Measurements from ENCODE around the gene CAB39L. TPM values are rescaled to one million over a fixed set of nuclear protein-coding genes. Genes with fewer than 3 reads are reported as not detected.

CAB39L gene
- total and polyA plus RNA-seq, 2 of the 4 experiments (the other 2 are of a cell fraction): 8.5 to 16.7 TPM

DNA sequence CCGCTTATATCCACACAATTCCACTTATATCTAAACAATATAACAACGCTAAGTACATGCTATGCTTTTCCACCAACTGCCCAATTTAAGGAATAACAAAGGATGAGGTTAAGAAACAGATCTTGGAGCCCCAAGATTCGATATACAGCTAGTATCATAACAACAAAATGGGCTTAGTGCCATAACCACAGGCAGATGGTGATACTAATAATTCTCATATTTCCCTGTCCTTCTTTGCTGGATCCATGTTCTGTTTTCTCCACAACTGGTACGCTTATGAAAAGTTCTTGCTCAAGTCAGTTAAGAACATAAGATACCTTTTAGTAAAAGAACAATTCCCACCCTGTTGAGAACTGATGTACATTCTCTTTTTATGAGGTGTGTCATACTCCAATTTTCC is 33.9 kb downstream of the CAB39L start:
- Histone ChIP-seq H2AFZ (replicated peaks; ENCODE audit: low read length, poor library complexity) (no peak overlapping the region), H2BK20ac (ENCODE audit: low read depth, low read length) (no peak overlapping the region)
- 20% methylated on average over 1 of the region's 4 CpGs; no CpG with 5 or more reads in 1 of the 2 experiments for WGBS, 2 experiments (ENCODE audit: extremely low coverage in 2 of 2, insufficient read length in 1 of 2)

More for the DNA sequence above, 33.9 kb downstream of the CAB39L start:
- DNase-seq: no peak
- H2BK5ac ChIP-seq (ENCODE audit: low read depth, low read length, poor library complexity, severe bottlenecking): no peak overlapping the region
- TF ChIP-seq CHD1 (IDR thresholded peaks at IDR 0.05; ENCODE audit: low read depth, low read length) (no peak), BHLHE40 (IDR thresholded peaks at IDR 0.05; ENCODE audit: low read depth, low read length) (no peak), FOS (IDR thresholded peaks at IDR 0.05; ENCODE audit: low read depth, low read length) (no peak), MAFK (IDR thresholded peaks at IDR 0.05; ENCODE audit: low read depth, low read length) (no peak), USF2 (IDR thresholded peaks at IDR 0.05; ENCODE audit: low read depth, low read length) (no peak), NFE2L2 (IDR thresholded peaks at IDR 0.05; ENCODE audit: low read depth, low read length) (no peak), RFX5 (IDR thresholded peaks at IDR 0.05; ENCODE audit: low read depth, low read length) (no peak), CTCF (conservative IDR thresholded peaks at IDR 0.05; ENCODE audit: low read depth, low read length) (no peak), MAZ (IDR thresholded peaks at IDR 0.05; ENCODE audit: borderline replicate concordance, low read depth, low read length) (no peak), CEBPB (IDR thresholded peaks at IDR 0.05; ENCODE audit: low read depth, low read length) (no peak), RAD21 (IDR thresholded peaks at IDR 0.05; ENCODE audit: low read length) (no peak), MXI1 (IDR thresholded peaks at IDR 0.05; ENCODE audit: borderline replicate concordance, low read depth, low read length) (no peak), RCOR1 (IDR thresholded peaks at IDR 0.05; ENCODE audit: insufficient replicate concordance, low read length) (no peak), POLR2A (IDR thresholded peaks at IDR 0.05; ENCODE audit: low read depth, low read length) (no peak), SMC3 (IDR thresholded peaks at IDR 0.05; ENCODE audit: low read depth, low read length) (no peak)
- TF ChIP-seq, protein P1, sequence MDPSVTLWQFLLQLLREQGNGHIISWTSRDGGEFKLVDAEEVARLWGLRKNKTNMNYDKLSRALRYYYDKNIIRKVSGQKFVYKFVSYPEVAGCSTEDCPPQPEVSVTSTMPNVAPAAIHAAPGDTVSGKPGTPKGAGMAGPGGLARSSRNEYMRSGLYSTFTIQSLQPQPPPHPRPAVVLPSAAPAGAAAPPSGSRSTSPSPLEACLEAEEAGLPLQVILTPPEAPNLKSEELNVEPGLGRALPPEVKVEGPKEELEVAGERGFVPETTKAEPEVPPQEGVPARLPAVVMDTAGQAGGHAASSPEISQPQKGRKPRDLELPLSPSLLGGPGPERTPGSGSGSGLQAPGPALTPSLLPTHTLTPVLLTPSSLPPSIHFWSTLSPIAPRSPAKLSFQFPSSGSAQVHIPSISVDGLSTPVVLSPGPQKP (IDR thresholded peaks at IDR 0.05; ENCODE audit: borderline replicate concordance, low read depth, low read length): no peak
- no peak overlapping the region for H4K8ac ChIP-seq (ENCODE audit: low read depth in 2 of 2, low read length in 2 of 2)
- H4K5ac ChIP-seq (ENCODE audit: low read depth, low read length): no peak overlapping the region
- H2AK9ac ChIP-seq (replicated peaks; ENCODE audit: low read depth, low read length, poor library complexity): no peak overlapping the region
- H4K20me1 ChIP-seq (ENCODE audit: insufficient read depth, low read length): no peaks in the 10 kb centered on the region
- H3K14ac ChIP-seq (replicated peaks; ENCODE audit: low read depth, low read length): no peak overlapping the region
- no peak overlapping the region for H3K4me3 ChIP-seq (ENCODE audit: insufficient read depth, low read depth, low read length)
- no peak overlapping the region for H2AK5ac ChIP-seq (ENCODE audit: low read depth, low read length)
- in situ Hi-C loops (cut with MboI; ENCODE audit: low sequenced_read_pairs) (no loop called here), intact Hi-C loops (cut with micrococcal nuclease) (no loop called here), dilution Hi-C loops (cut with HindIII; ENCODE audit: low sequenced_read_pairs, unreplicated experiment) (no loop called here)
- ChIA-PET POLR2A (ENCODE audit: unreplicated experiment) (no interaction called here), CTCF (no interaction called here)
- no peaks in the 10 kb centered on the region for H3K36me3 ChIP-seq (ENCODE audit: control insufficient read depth, insufficient read depth, low read length)
- H3K4me1 ChIP-seq (ENCODE audit: control insufficient read depth, insufficient read depth, low read length): no peaks in the 10 kb centered on the region
- no peak overlapping the region for H2BK15ac ChIP-seq (ENCODE audit: low read depth, low read length)
- no TSS peak for BruUV-seq (replicated peaks)
- H3K4ac ChIP-seq (ENCODE audit: low read depth, low read length): no peak overlapping the region
- H3K18ac ChIP-seq (ENCODE audit: low read depth, low read length): no peak overlapping the region
- no peak overlapping the region for H3K56ac ChIP-seq (ENCODE audit: extremely low read depth, insufficient read depth, low read length)
- no peaks in the 10 kb centered on the region for H3K79me1 ChIP-seq (ENCODE audit: low read depth in 1 of 2, low read length in 2 of 2)
- no peak for ATAC-seq (ENCODE audit: low read depth)
- peaks cover 3% of the 10 kb centered on the region for H3K9me3 ChIP-seq (ENCODE audit: control insufficient read depth, insufficient read depth, low read length)
- H2BK120ac ChIP-seq (ENCODE audit: low read depth, low read length): no peak overlapping the region
- H3K4me2 ChIP-seq (ENCODE audit: low read depth, low read length): no peak overlapping the region
- no peak overlapping the region for H3K27ac ChIP-seq (ENCODE audit: insufficient read depth, low read length)
- H3K27me3 ChIP-seq (ENCODE audit: control insufficient read depth, insufficient read depth, low read length): no peaks in the 10 kb centered on the region
- H4K91ac ChIP-seq (ENCODE audit: insufficient read depth, low read depth, low read length): no peak overlapping the region
- 0 out of 2 replicates have a peak overlapping the region, but pooled peaks have one; percentile 16 for H3K23ac ChIP-seq (ENCODE audit: low read depth, low read length)
- H3K9me1 ChIP-seq (ENCODE audit: insufficient read depth, low read length): no peaks in the 10 kb centered on the region; the same call in 1 of the 2 replicates
- H3K9ac ChIP-seq (ENCODE audit: low read depth, low read length): no peak overlapping the region
